Mesangial cell (primary cell): ENCODE measurements around the gene KRTAP17-1. TPM values are rescaled to one million over a fixed set of nuclear protein-coding genes. Genes with fewer than 3 reads are reported as not detected.

Source experiments
- total RNA-seq: library from RNA; depleted of rRNA; stranded (reverse); fragments of >200 nt; gene quantifications from 2 replicates; pipeline ENCODE4 v1.2.3, GENCODE V29; 2015

KRTAP17-1 gene, protein sequence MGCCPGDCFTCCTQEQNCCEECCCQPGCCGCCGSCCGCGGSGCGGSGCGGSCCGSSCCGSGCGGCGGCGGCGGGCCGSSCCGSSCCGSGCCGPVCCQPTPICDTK
- 0.33 and 0.63 TPM in 2 replicates for total RNA-seq

DNA sequence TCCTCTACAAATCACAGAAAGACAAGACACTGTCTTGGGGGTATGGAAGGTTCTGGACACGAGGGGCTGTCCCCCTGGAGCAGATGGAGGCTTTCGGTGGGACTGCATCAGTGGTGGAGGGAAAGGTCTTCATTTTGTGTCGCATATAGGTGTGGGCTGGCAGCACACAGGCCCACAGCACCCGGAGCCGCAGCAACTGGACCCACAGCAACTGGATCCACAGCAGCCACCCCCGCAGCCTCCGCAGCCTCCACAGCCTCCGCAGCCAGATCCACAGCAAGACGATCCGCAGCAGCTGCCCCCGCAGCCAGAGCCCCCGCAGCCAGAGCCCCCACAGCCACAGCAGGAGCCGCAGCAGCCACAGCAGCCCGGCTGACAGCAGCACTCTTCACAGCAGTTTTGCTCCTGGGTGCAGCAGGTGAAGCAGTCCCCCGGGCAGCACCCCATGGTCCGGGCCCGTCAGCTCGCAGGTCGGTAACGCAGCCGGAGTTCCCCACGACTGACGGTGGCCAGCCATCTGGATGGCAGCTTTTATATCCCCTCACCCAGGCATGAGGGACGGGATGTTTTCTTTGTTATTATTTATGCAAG is at the start of gene KRTAP17-1:
TSS of gene KRTAP17-1 (minus strand) at position 507 of the 591 bp plus-strand sequence. CDS start at position 447, 60 bp downstream.

DNA sequence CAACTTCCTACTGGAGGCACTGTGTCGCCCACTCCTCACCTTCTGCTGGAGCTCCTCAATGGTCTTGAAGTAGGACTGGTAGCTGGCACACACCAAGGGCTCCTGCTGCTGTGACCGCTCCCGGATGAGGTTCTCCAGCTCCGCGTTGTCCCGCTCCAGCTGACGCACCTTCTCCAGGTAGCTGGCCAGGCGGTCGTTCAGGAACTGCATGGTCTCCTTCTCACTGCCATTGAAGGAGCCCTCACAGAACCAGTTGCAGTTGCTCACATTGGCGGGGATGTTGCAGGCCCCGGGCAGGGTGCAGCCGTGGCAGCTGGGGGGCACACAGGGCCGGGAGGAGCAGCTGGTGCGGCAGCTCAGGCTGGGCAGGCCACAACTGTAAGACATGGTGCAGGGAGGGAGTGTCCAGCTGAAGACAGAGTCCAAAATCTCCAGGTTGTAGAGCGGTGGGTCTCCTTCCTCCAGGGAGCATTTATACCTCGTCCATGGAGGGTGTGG is 34.9 kb upstream of the KRTAP17-1 start, which contains the start of gene KRT33A:
TSS of gene KRT33A (minus strand) at position 448 of the 498 bp plus-strand sequence. CDS start at position 387, 61 bp downstream.

DNA sequence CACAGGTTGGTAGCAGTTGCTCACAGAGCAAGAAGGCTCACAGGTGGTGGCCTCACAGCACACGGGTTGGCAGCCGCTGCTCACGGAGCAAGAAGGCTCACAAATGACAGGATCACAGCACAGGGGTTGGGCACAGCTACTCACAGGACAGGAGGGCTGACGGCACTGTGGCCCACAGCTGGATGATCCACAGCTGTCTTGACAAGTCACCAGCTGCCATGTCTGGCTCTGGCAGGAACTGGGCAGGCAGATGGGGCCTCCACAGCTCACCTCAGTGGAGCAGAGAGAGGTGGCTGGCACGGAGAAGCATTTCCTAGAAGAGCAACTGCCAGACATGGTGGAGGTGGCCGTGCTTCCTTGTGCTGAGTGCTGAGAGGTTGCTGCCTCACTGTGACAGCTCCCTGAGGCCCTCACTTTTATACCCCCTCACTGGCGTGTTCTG is 6.6 kb downstream of the KRTAP17-1 start, which contains the start of gene KRTAP16-1:
TSS of gene KRTAP16-1 (minus strand) at position 392 of the 442 bp plus-strand sequence. CDS start at position 336, 56 bp downstream.

DNA sequence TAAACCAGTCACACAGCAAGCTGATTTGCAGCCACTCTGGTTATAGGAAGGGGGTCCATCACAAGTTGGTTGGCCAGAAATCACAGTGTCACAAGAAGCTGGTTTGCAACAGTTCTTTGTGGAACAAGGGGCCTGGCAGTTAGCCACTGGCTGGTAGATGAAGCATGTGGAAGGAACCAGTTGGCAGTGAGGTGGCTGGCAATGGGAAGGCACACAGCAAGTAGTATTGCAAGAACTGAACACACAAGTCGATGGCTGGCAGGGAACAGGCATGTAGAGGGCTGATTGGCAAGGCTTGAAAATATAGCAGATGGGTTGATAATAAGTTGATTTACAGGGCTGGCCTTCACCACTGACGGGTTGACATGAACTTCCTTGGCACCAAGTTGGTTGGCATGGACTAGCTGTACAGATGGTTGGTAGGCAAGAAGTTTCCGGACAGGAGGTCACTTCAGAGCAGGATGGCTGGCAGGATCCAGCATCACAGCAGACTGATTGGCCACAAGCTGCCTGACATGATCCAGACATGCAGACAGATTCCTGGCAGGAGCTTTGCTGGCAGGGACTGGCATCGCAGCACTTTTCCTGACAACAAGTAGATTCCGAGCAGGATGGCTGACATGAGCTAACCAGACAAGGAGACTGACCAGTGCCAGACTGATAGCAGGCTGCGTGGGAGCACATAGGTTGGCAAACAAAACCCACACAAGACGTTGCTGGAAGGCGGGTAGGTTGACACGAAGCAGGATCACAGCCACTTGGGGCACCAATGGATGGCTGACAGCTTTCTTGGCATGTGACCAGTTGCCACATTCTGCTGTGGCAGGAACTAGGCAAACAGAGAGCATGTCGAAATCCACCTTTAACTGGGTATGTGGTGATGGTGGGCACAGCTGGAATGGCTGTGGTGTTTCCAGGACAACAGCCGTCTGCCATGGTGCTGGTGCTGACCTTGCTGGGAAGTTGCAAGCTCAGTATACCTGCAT is 13.3 kb downstream of the KRTAP17-1 start, which contains the start of gene KRTAP29-1:
TSS of gene KRTAP29-1 (minus strand) at position 936 of the 986 bp plus-strand sequence. CDS start at position 936, 0 bp downstream.

DNA sequence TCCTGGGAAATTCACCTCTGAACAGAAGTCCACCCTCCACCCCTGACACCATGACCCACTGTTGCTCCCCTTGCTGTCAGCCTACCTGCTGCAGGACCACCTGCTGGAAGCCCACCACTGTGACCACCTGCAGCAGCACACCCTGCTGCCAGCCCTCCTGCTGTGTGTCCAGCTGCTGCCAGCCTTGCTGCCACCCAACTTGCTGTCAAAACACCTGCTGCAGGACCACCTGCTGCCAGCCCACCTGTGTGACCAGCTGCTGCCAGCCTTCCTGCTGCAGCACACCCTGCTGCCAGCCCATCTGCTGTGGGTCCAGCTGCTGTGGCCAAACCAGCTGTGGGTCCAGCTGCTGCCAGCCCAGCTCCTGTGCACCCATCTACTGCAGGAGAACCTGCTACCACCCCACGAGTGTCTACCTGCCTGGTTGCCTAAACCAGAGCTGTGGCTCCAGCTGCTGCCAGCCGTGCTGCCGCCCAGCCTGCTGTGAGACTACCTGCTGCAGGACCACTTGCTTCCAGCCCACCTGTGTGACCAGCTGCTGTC is 39.8 kb downstream of the KRTAP17-1 start, which contains the start of gene KRTAP9-7:
TSS of gene KRTAP9-7 (plus strand) at position 51 of the 543 bp plus-strand sequence. CDS start at position 51, 0 bp downstream.

DNA sequence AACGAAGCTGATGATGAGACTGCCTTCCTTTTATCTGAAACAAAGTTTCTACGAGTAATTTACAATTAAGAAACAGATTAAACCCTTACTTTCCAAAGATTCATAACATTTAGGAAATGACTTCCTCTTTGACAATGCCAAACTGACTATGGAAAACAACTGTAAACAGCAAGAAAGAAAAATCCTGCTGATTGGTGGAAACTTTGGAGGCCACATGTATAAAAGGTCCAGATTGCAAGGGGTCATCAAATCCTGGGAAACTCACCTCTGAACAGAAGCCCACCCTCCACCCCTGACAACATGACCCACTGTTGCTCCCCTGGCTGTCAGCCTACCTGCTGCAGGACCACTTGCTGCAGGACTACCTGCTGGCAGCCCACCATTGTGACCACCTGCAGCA is 50.4 kb downstream of the KRTAP17-1 start, which contains the start of gene KRTAP9-6:
TSS of gene KRTAP9-6 (plus strand) at position 301 of the 400 bp plus-strand sequence. CDS start at position 301, 0 bp downstream.

Other genes starting within 250 kb of the KRTAP17-1 start
- not detected in 2 replicates for gene KRTAP2-4, start 249.8 kb downstream of the KRTAP17-1 start, total RNA-seq
- not detected in 2 replicates for gene KRTAP4-7, start 231.6 kb downstream of the KRTAP17-1 start, total RNA-seq
- gene KRTAP4-8, start 217.6 kb downstream of the KRTAP17-1 start, total RNA-seq, result not detected in 2 replicates
- not detected in 2 replicates for gene KRTAP4-16, start 213.5 kb downstream of the KRTAP17-1 start, total RNA-seq
- gene KRTAP4-9, start 210.3 kb downstream of the KRTAP17-1 start, total RNA-seq, result not detected in 2 replicates
- not detected in 2 replicates for gene KRTAP4-11, start 197.3 kb downstream of the KRTAP17-1 start, total RNA-seq
- gene KRTAP4-12, start 191.5 kb downstream of the KRTAP17-1 start, total RNA-seq, result not detected in 2 replicates
- gene KRTAP4-6, start 175.2 kb downstream of the KRTAP17-1 start, total RNA-seq, result not detected in 2 replicates
- gene KRTAP4-5, start 165.9 kb downstream of the KRTAP17-1 start, total RNA-seq, result not detected in 2 replicates
- not detected in 2 replicates for gene KRTAP4-4, start 155.0 kb downstream of the KRTAP17-1 start, total RNA-seq
- not detected in 2 replicates for gene KRTAP4-3, start 147.5 kb downstream of the KRTAP17-1 start, total RNA-seq
- not detected in 2 replicates for gene KRTAP4-2, start 137.5 kb downstream of the KRTAP17-1 start, total RNA-seq
- gene KRTAP4-1, start 130.8 kb downstream of the KRTAP17-1 start, total RNA-seq, result not detected in 2 replicates
- gene KRTAP9-1, start 125.8 kb downstream of the KRTAP17-1 start, total RNA-seq, result not detected in 2 replicates
- not detected in 2 replicates for gene KRTAP9-2, start 89.1 kb downstream of the KRTAP17-1 start, total RNA-seq
- gene KRTAP9-3, start 83.3 kb downstream of the KRTAP17-1 start, total RNA-seq, result not detected in 2 replicates
- not detected in 2 replicates for gene KRTAP9-8, start 77.7 kb downstream of the KRTAP17-1 start, total RNA-seq
- gene KRTAP9-4, start 66.0 kb downstream of the KRTAP17-1 start, total RNA-seq, result not detected in 2 replicates
- gene KRTAP9-9, start 60.3 kb downstream of the KRTAP17-1 start, total RNA-seq, result not detected in 2 replicates
- not detected in 2 replicates for gene KRTAP9-6, start 50.3 kb downstream of the KRTAP17-1 start, total RNA-seq
- not detected in 2 replicates for gene KRTAP9-7, start 40.0 kb downstream of the KRTAP17-1 start, total RNA-seq
- gene KRTAP29-1, start 12.9 kb downstream of the KRTAP17-1 start, total RNA-seq, result not detected in 2 replicates
- not detected in 2 replicates for gene KRTAP16-1, start 6.4 kb downstream of the KRTAP17-1 start, total RNA-seq
- gene KRT33A, start 35.1 kb upstream of the KRTAP17-1 start, total RNA-seq, result not detected in 2 replicates
- gene KRT33B, start 54.1 kb upstream of the KRTAP17-1 start, total RNA-seq, result not detected in 2 replicates
- 0.13 and 2.9 TPM in 2 replicates for gene KRT34, start 66.6 kb upstream of the KRTAP17-1 start, total RNA-seq
- gene KRT31, start 81.9 kb upstream of the KRTAP17-1 start, total RNA-seq, result 0.13 TPM in 1 of 2 replicates, not detected in the other
- not detected in 2 replicates for gene KRT37, start 108.9 kb upstream of the KRTAP17-1 start, total RNA-seq
- gene KRT38, start 125.3 kb upstream of the KRTAP17-1 start, total RNA-seq, result not detected in 2 replicates
- gene KRT32, start 151.7 kb upstream of the KRTAP17-1 start, total RNA-seq, result not detected in 2 replicates
- not detected in 2 replicates for gene KRT35, start 165.4 kb upstream of the KRTAP17-1 start, total RNA-seq
- not detected in 2 replicates for gene KRT36, start 174.2 kb upstream of the KRTAP17-1 start, total RNA-seq
- not detected in 2 replicates for gene KRT13, start 189.9 kb upstream of the KRTAP17-1 start, total RNA-seq
- 1.0 and 2.8 TPM in 2 replicates for gene KRT15, start 203.2 kb upstream of the KRTAP17-1 start, total RNA-seq
- 918 and 2,026 TPM in 2 replicates for gene KRT19, start 212.6 kb upstream of the KRTAP17-1 start, total RNA-seq